CD4-positive, CD25-positive, alpha-beta regulatory T cell (primary cell): ENCODE measurements around the gene ALK. TPM values are rescaled to one million over a fixed set of nuclear protein-coding genes. Genes with fewer than 3 reads are reported as not detected.

Experiments
- ATAC-seq, 2 donors: fragments of 150-1000 bp; cut with Tn5 transposase; one replicate each; pipeline ENCODE4 v1.10.0; 2021; ENCODE audit warnings: low read depth in 2 of 2, moderate number of reproducible peaks in 2 of 2, moderate library complexity in 1 of 2
- DNase-seq, 3 donors: peaks; one replicate each; pipeline versions ENCODE4 v3.0.0 to v3.0.0-alpha.2; 2012 to 2022; ENCODE audit warnings: mixed read lengths in 1 of 3
- H3K27ac ChIP-seq: one replicate; pipeline ENCODE4 v1.7.0; 2013; ENCODE audit warnings: mild to moderate bottlenecking, low read length; ENCODE audit not compliant: insufficient read depth, poor library complexity, severe bottlenecking
- H3K27me3 ChIP-seq: one replicate; pipeline ENCODE4 v1.7.0; 2013; ENCODE audit warnings: low read length; ENCODE audit not compliant: control insufficient read depth, insufficient read depth
- H3K36me3 ChIP-seq: one replicate; pipeline ENCODE4 v1.7.0; 2013; ENCODE audit warnings: mild to moderate bottlenecking, low read length, moderate library complexity; ENCODE audit not compliant: control insufficient read depth, insufficient read depth
- H3K4me1 ChIP-seq: 2 replicates; pipeline ENCODE4 v1.7.0; 2013; ENCODE audit warnings: mild to moderate bottlenecking, low read length; ENCODE audit not compliant: insufficient read depth, control insufficient read depth, poor library complexity, severe bottlenecking
- H3K4me3 ChIP-seq: one replicate; pipeline ENCODE4 v1.7.0; 2013; ENCODE audit warnings: low read depth, mild to moderate bottlenecking, low read length, moderate library complexity
- H3K9me3 ChIP-seq, 2 experiments: 1 replicate in 1 of 2; 2 replicates in 1 of 2; pipeline ENCODE4 v1.7.0; 2013; ENCODE audit warnings: low read length in 2 of 2, mild to moderate bottlenecking in 1 of 2, moderate library complexity in 1 of 2; ENCODE audit not compliant: control insufficient read depth in 2 of 2
- H3K27ac Mint-ChIP-seq, 3 donors: one replicate each; pipeline ENCODE4 v1.8.0; 2020 to 2022; ENCODE audit warnings: mild to moderate bottlenecking in 3 of 3, mixed read lengths in 3 of 3, moderate library complexity in 2 of 3
- H3K27me3 Mint-ChIP-seq: one replicate; pipeline ENCODE4 v1.8.0; 2022; ENCODE audit warnings: mild to moderate bottlenecking, mixed read lengths
- H3K36me3 Mint-ChIP-seq: one replicate; pipeline ENCODE4 v1.8.0; 2020; ENCODE audit warnings: mixed read lengths
- H3K4me1 Mint-ChIP-seq, 4 donors: one replicate each; pipeline ENCODE4 v1.8.0; 2020 to 2022; ENCODE audit warnings: mixed read lengths in 4 of 4, mild to moderate bottlenecking in 1 of 4
- H3K4me3 Mint-ChIP-seq, 4 donors: one replicate each; pipeline ENCODE4 v1.8.0; 2020 to 2022; ENCODE audit warnings: mild to moderate bottlenecking in 4 of 4, mixed read lengths in 4 of 4, moderate library complexity in 3 of 4
- H3K9me3 Mint-ChIP-seq, 7 donors: one replicate each; pipeline ENCODE4 v1.8.0; 2020 to 2022; ENCODE audit warnings: mixed read lengths in 7 of 7, mild to moderate bottlenecking in 3 of 7, moderate library complexity in 2 of 7
- polyA plus RNA-seq, 4 donors: library from polyadenylated mRNA; unstranded; fragments of 300-500 nt; fragmentation: Illumina TruSeq; gene quantifications; one replicate each; pipeline ENCODE4 v1.2.3, GENCODE V29; 2021
- total RNA-seq: library from RNA; stranded (reverse); gene quantifications from one replicate; pipeline ENCODE4 v1.2.3, GENCODE V29; 2022

The ALK gene
- total and polyA plus RNA-seq, 5 donors from 2014 or later = not detected

DNA sequence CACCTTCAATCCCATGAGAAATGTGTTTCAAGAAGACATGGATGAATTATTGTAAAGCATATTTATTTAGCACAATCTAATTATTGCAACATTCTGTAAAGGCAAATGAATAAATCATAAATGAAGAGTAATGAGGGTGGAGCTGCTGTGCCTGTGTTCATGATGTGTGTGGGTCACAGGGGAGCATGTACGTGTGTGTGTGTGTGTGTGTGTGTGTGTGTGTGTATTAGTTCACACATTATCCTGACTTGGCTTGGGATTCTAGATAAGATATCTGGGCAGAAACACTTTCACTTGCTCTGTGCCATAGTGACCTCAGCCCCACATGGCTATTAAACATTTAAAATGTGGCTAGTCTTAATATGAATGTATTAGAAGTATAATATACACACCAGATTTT is 361.8 kb downstream of the ALK start:
- Histone ChIP-seq H3K27me3 (no peaks in the 10 kb centered on the region), H3K4me1 (no peaks in the 10 kb centered on the region), H3K27ac (no peak overlapping the region), H3K4me3 (no peak overlapping the region), H3K9me3 (no peaks in the 10 kb centered on the region), H3K36me3 (no peaks in the 10 kb centered on the region)
- H3K36me3 Mint-ChIP-seq = no peaks in the 10 kb centered on the region
- peaks cover 0 to 4% (median 0%) of the 10 kb centered on the region in 7 donors for H3K9me3 Mint-ChIP-seq
- no peak overlapping the region for H3K4me3 Mint-ChIP-seq
- H3K4me1 Mint-ChIP-seq = no peaks in the 10 kb centered on the region
- no peak for ATAC-seq
- no peak overlapping the region for H3K27ac Mint-ChIP-seq
- H3K27me3 Mint-ChIP-seq = peaks cover 13% of the 10 kb centered on the region
- no peak for DNase-seq

DNA sequence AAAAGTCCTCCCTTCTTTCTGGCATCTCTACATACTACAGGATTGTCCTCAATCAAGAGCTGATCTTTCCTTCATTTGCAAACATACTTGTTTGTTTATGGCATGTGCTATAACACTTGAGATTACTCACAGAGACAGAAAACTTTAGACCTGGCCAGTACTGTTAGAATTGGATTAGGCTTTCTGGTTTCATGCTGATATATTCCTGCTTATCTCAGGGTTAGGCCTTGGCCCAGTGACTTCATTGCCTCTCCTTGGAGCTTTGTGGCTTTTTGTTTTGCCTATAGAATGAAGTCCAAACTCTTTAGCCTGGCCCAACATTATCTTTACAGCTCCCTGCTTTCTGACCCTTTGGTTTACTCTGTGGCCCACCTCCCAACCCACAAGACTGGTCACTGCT is 363.3 kb downstream of the ALK start:
- peaks cover 18% of the 10 kb centered on the region for H3K27me3 Mint-ChIP-seq
- no peaks in the 10 kb centered on the region for H3K36me3 ChIP-seq
- no peak overlapping the region for H3K27ac ChIP-seq
- H3K9me3 ChIP-seq = no peaks in the 10 kb centered on the region
- peaks cover 0 to 4% (median 0%) of the 10 kb centered on the region in 7 donors for H3K9me3 Mint-ChIP-seq
- H3K27me3 ChIP-seq = no peaks in the 10 kb centered on the region
- H3K27ac Mint-ChIP-seq = no peak overlapping the region
- H3K4me1 Mint-ChIP-seq = no peaks in the 10 kb centered on the region
- H3K4me1 ChIP-seq = no peaks in the 10 kb centered on the region
- H3K36me3 Mint-ChIP-seq = no peaks in the 10 kb centered on the region
- DNase-seq (no peak), ATAC-seq (no peak)
- H3K4me3 Mint-ChIP-seq = no peak overlapping the region
- no peak overlapping the region for H3K4me3 ChIP-seq

DNA sequence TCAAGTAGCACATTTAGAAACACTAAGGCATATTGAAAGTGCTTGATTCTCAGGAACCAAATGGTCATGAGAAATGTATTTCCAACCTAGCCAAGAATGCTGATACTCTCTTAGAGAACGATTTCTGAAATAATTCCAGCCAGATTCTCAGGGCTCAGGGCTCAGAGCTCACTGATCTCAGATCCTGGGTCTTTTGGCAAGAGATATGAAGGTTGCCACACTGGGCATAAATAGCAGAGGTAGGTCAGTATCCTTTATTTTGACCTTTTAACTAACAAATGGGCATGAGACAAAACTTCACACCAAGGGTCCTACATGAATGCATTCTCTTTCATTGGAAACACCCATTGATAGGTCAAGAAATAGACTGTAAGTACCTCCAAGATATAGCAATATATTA is 364.1 kb downstream of the ALK start:
- H3K4me3 Mint-ChIP-seq = no peak overlapping the region
- H3K27ac Mint-ChIP-seq = no peak overlapping the region
- H3K4me1 Mint-ChIP-seq = no peaks in the 10 kb centered on the region
- H3K4me1 ChIP-seq = no peaks in the 10 kb centered on the region
- peaks cover 0 to 3% (median 0%) of the 10 kb centered on the region in 7 donors for H3K9me3 Mint-ChIP-seq
- H3K36me3 ChIP-seq = no peaks in the 10 kb centered on the region
- ATAC-seq (no peak), DNase-seq (no peak)
- no peaks in the 10 kb centered on the region for H3K9me3 ChIP-seq
- no peaks in the 10 kb centered on the region for H3K36me3 Mint-ChIP-seq
- H3K4me3 ChIP-seq = no peak overlapping the region
- H3K27me3 Mint-ChIP-seq = peaks cover 18% of the 10 kb centered on the region
- H3K27ac ChIP-seq = no peak overlapping the region
- no peaks in the 10 kb centered on the region for H3K27me3 ChIP-seq

DNA sequence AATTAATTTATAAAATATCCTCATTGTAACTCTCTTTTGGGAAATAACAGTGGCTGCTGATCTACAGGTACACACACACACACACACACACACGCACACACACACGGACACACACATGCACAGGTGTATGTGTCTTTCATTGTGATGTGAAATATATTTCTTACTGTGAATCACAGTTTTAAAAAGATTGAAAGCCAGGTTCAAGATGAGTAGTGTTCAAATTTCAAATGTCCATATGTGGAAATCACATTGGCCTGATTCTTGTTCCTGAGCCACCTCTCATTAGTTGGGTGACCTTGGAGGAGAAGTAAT is 372.4 kb downstream of the ALK start:
- no peak overlapping the region for H3K4me3 ChIP-seq
- H3K27ac ChIP-seq = no peak overlapping the region
- ATAC-seq = no peak
- H3K36me3 ChIP-seq = no peaks in the 10 kb centered on the region
- H3K27me3 ChIP-seq = peaks cover 4% of the 10 kb centered on the region
- H3K9me3 Mint-ChIP-seq = no peaks in the 10 kb centered on the region
- H3K27me3 Mint-ChIP-seq = peaks cover 24% of the 10 kb centered on the region
- H3K4me3 Mint-ChIP-seq = no peak overlapping the region
- no peak overlapping the region for H3K27ac Mint-ChIP-seq
- no peaks in the 10 kb centered on the region for H3K9me3 ChIP-seq
- H3K36me3 Mint-ChIP-seq = no peaks in the 10 kb centered on the region
- no peaks in the 10 kb centered on the region for H3K4me1 ChIP-seq
- H3K4me1 Mint-ChIP-seq = no peaks in the 10 kb centered on the region
- no peak for DNase-seq

DNA sequence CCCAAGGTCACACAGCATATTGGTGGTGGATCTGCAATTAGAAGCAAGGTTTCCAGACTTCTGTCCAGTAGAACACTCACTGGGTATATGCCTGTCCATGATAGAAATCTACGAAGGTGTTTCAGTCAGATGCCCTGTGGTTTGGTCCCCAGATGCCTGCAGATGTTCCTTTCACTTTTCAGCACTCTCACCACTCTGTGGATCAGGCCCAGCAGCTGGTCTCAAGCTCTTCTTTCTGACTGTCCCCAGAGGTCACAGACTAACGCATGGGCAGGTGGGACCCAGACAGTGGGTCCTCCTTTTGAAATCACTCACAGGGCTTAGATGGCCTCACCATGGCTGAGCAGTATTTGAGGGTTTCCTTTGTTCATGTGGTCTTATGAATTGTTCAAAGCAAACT is 376.5 kb downstream of the ALK start:
- ATAC-seq = no peak
- Histone ChIP-seq H3K27ac (no peak overlapping the region), H3K4me1 (no peaks in the 10 kb centered on the region), H3K4me3 (no peak overlapping the region), H3K9me3 (no peaks in the 10 kb centered on the region), H3K36me3 (no peaks in the 10 kb centered on the region), H3K27me3 (peaks cover 8% of the 10 kb centered on the region)
- H3K36me3 Mint-ChIP-seq = no peaks in the 10 kb centered on the region
- no peak overlapping the region for H3K27ac Mint-ChIP-seq
- peaks cover 17% of the 10 kb centered on the region for H3K27me3 Mint-ChIP-seq
- DNase-seq = no peak
- no peak overlapping the region for H3K4me3 Mint-ChIP-seq
- H3K9me3 Mint-ChIP-seq = peaks cover 0 to 2% (median 0%) of the 10 kb centered on the region in 7 donors
- no peaks in the 10 kb centered on the region for H3K4me1 Mint-ChIP-seq

DNA sequence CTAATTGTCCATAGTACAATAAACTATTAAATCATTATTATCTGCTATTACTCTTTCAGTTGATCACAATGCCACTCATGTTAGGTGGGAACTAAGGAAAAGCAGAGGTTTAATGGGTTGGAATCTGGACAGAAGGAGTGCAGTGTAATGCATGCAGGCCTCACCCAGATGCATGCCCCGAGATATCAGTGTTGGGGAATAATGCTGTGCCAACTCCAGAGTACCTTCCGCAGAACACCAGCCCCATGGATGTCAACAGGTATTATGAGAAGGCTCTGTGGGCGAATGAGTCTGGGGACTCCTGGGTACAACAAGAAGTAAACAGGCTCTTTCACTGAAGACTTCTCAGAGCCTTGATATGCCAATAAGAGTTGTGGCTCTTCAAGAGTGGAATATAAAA is 377.4 kb downstream of the ALK start:
- Histone ChIP-seq H3K4me1 (no peaks in the 10 kb centered on the region), H3K36me3 (no peaks in the 10 kb centered on the region), H3K27me3 (peaks cover 8% of the 10 kb centered on the region), H3K27ac (no peak overlapping the region), H3K9me3 (no peaks in the 10 kb centered on the region), H3K4me3 (no peak overlapping the region)
- Mint-ChIP-seq H3K4me3 (no peak overlapping the region), H3K27ac (no peak overlapping the region), H3K4me1 (no peaks in the 10 kb centered on the region), H3K36me3 (no peaks in the 10 kb centered on the region), H3K27me3 (peaks cover 22% of the 10 kb centered on the region), H3K9me3 (peaks cover 0 to 2% (median 0%) of the 10 kb centered on the region in 7 donors)
- no peak for DNase-seq
- no peak for ATAC-seq

DNA sequence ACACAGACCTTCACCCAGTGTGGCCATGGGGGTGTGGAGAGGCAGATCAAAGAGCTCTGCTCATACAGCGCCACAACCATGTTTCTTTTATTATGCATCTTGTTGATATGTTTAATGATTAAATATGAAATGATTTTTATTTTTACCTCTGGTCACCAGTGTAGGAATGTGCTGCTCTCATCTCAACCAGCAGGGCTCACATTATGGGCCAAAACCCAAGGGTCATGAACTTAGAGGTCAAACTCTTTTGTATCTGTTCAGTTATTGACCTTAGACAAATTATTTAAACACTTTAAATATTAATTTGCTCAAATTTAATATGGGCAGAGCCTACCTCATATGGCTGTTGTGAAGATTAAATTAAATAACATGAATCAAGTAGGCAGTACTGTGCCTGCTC is 386.2 kb downstream of the ALK start:
- H3K4me3 Mint-ChIP-seq = no peak overlapping the region
- no peak overlapping the region for H3K27ac Mint-ChIP-seq
- ATAC-seq (no peak), DNase-seq (no peak)
- no peaks in the 10 kb centered on the region for H3K36me3 Mint-ChIP-seq
- Histone ChIP-seq H3K4me3 (no peak overlapping the region), H3K36me3 (no peaks in the 10 kb centered on the region), H3K4me1 (no peaks in the 10 kb centered on the region), H3K27ac (no peak overlapping the region), H3K27me3 (no peaks in the 10 kb centered on the region), H3K9me3 (no peaks in the 10 kb centered on the region)
- no peaks in the 10 kb centered on the region for H3K4me1 Mint-ChIP-seq
- H3K9me3 Mint-ChIP-seq = peaks cover 0 to 3% (median 0%) of the 10 kb centered on the region in 7 donors
- peaks cover 12% of the 10 kb centered on the region for H3K27me3 Mint-ChIP-seq

DNA sequence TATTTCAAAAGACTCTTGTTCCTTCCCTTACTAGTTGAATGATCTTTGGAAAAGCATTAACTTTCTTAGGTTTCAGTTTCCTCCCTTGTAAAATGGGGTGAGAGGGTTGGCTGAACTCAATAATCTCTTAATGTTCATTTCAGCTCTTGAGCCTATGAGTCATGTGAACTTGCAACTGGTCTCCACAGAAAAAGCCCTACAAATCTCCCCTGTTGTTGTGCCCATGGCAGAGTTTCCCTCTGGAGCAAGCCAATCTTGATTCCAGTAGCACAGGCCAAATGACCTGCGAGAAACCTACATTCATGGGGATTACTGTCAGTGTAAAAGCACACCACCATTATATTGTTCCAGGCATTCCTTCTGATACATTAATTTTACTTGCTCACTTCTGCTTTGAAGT is 388.9 kb downstream of the ALK start:
- H3K4me1 Mint-ChIP-seq = no peaks in the 10 kb centered on the region
- no peak overlapping the region for H3K27ac Mint-ChIP-seq
- no peaks in the 10 kb centered on the region for H3K36me3 Mint-ChIP-seq
- H3K27me3 Mint-ChIP-seq = peaks cover 6% of the 10 kb centered on the region
- Histone ChIP-seq H3K9me3 (no peaks in the 10 kb centered on the region), H3K27me3 (no peaks in the 10 kb centered on the region), H3K4me1 (no peaks in the 10 kb centered on the region), H3K36me3 (no peaks in the 10 kb centered on the region), H3K27ac (no peak overlapping the region), H3K4me3 (no peak overlapping the region)
- peaks cover 0 to 7% (median 0%) of the 10 kb centered on the region in 7 donors for H3K9me3 Mint-ChIP-seq
- DNase-seq (no peak), ATAC-seq (no peak)
- H3K4me3 Mint-ChIP-seq = no peak overlapping the region
